ENCODE results near the gene STRN.
"Not testable (repeated sequence)": the region's sequence is repeated elsewhere in the genome, so short reads cannot be mapped to it uniquely, and the experiment has no call there.

Gene STRN

GRCh38 chr2:36963734-36964133 lies 2.6 kb downstream of the STRN start:
- no peak for DNase-seq

- no peak for DNase-seq
Measured at GRCh38 chr2:36963106-36963505, 3.2 kb downstream of the STRN start.

- no peak for DNase-seq
Measured at GRCh38 chr2:36960773-36961172, 5.6 kb downstream of the STRN start.

- DNase-seq = no peak
Measured at GRCh38 chr2:36960005-36960675, 6.2 kb downstream of the STRN start.

- no peak for DNase-seq
Measured at GRCh38 chr2:36954977-36955607, 11.2 kb downstream of the STRN start.

- DNase-seq = no peak
Measured at GRCh38 chr2:36952748-36953197, 13.6 kb downstream of the STRN start.

GRCh38 chr2:36951574-36951973 lies 14.8 kb downstream of the STRN start:
- no peak for DNase-seq

GRCh38 chr2:36951027-36951518 lies 15.3 kb downstream of the STRN start:
- no peak for DNase-seq

GRCh38 chr2:36949845-36950244 lies 16.5 kb downstream of the STRN start:
- no peak for DNase-seq

- DNase-seq = not testable (repeated sequence)
Measured at GRCh38 chr2:36945240-36945639, 21.1 kb downstream of the STRN start.

- DNase-seq = no peak
Measured at GRCh38 chr2:36941867-36942266, 24.5 kb downstream of the STRN start.

GRCh38 chr2:36936526-36936925 lies 29.8 kb downstream of the STRN start:
- not testable (repeated sequence) for DNase-seq

GRCh38 chr2:36931688-36932087 lies 34.6 kb downstream of the STRN start:
- not testable (repeated sequence) for DNase-seq

GRCh38 chr2:36930787-36931410 lies 35.4 kb downstream of the STRN start:
- DNase-seq = not testable (repeated sequence)

- not testable (repeated sequence) for DNase-seq
Measured at GRCh38 chr2:36926175-36927132, 39.9 kb downstream of the STRN start.

GRCh38 chr2:36922629-36923028 lies 43.7 kb downstream of the STRN start:
- peak; percentile 16 for DNase-seq

- DNase-seq = no peak
Measured at GRCh38 chr2:36921984-36922383, 44.4 kb downstream of the STRN start.

GRCh38 chr2:36919041-36919837 lies 47.1 kb downstream of the STRN start:
- no peak for DNase-seq

- no peak for DNase-seq
Measured at GRCh38 chr2:36918307-36918706, 48.0 kb downstream of the STRN start.

- no peak for DNase-seq
Measured at GRCh38 chr2:36915627-36916026, 50.7 kb downstream of the STRN start.

- no peak for DNase-seq
Measured at GRCh38 chr2:36912695-36913094, 53.6 kb downstream of the STRN start.

GRCh38 chr2:36911012-36911411 lies 55.3 kb downstream of the STRN start:
- no peak for DNase-seq
